ENCODE data around the gene TMEM74B.

The TMEM74B gene

DNA sequence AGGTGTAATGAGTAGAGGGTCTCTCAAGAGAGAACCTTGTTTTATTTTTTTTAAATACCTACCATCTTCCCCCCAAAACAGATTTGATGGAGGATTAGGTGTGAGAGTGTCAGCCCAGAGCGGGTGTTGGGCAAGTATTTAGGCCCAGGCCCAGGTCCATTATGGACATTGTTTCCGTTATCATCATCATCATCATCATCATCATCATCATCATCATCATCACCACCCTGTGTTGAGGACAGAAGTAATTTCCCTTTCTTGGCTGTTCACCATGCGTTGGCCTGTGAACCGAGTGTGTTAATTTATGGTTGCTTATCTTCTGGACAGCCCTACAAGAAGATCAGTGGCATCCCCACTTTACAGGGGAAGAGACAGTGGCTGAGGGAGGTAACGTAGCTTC lies 37.8 kb downstream of the TMEM74B start:
- H3K27me3 ChIP-seq (replicated peaks; ENCODE audit: control insufficient read depth, insufficient read depth, low read length), result no peaks in the 10 kb centered on the region
- no peak overlapping the region for H3K4me3 ChIP-seq (replicated peaks; ENCODE audit: low read depth, low read length)
- no peak for DNase-seq (ENCODE audit: extremely low read depth, insufficient read length)
- H3K36me3 ChIP-seq (ENCODE audit: control insufficient read depth, insufficient read depth, low read length), result peaks cover 11% of the 10 kb centered on the region
- TF ChIP-seq, protein P1, sequence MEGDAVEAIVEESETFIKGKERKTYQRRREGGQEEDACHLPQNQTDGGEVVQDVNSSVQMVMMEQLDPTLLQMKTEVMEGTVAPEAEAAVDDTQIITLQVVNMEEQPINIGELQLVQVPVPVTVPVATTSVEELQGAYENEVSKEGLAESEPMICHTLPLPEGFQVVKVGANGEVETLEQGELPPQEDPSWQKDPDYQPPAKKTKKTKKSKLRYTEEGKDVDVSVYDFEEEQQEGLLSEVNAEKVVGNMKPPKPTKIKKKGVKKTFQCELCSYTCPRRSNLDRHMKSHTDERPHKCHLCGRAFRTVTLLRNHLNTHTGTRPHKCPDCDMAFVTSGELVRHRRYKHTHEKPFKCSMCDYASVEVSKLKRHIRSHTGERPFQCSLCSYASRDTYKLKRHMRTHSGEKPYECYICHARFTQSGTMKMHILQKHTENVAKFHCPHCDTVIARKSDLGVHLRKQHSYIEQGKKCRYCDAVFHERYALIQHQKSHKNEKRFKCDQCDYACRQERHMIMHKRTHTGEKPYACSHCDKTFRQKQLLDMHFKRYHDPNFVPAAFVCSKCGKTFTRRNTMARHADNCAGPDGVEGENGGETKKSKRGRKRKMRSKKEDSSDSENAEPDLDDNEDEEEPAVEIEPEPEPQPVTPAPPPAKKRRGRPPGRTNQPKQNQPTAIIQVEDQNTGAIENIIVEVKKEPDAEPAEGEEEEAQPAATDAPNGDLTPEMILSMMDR (IDR thresholded peaks at IDR 0.05; ENCODE audit: insufficient read depth, low read length, poor library complexity, severe bottlenecking), result no peak

DNA sequence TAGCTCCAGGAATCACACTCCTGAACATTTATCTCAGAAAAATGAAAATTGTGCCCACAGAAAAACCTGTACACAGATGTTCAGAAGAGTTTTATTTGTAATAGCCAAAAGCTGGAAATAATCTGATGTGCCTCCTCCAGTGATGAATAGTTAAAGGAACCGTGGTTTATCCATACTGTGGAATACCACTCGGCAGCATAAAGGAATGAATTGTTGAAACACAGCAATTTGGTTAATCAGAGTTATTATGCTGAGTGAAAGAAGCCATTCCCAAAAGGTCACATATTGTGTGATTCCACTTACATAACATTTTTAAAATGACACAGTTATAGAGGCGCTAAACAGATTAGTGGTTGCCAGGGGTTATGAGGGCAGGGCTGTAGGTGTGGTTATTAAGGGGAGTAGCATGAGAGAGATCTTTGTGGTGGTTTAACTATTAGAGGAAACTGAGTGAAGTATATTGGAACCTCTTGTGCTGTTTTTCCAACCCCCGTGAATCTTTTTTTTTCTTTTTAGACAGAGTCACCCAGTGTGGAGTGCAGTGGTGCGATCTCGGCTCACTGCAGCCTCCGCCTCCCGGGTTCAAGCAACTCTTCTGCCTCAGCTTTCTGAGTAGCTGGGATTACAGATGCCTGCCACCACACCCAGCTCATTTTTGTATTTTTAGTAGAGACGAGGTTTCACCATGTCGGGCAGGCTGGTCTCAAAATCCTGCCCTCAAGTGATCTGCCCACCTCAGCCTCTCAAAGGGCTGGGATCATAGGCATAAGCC lies 40.2 kb downstream of the TMEM74B start:
- Histone ChIP-seq H3K4me3 (replicated peaks; ENCODE audit: low read depth, low read length) (no peak overlapping the region), H3K27me3 (replicated peaks; ENCODE audit: control insufficient read depth, insufficient read depth, low read length) (no peaks in the 10 kb centered on the region), H3K36me3 (ENCODE audit: control insufficient read depth, insufficient read depth, low read length) (peaks cover 9% of the 10 kb centered on the region)
- no peak for DNase-seq (ENCODE audit: extremely low read depth, insufficient read length)
- TF ChIP-seq, protein P1 (IDR thresholded peaks at IDR 0.05; ENCODE audit: insufficient read depth, low read length, poor library complexity, severe bottlenecking), result no peak

DNA sequence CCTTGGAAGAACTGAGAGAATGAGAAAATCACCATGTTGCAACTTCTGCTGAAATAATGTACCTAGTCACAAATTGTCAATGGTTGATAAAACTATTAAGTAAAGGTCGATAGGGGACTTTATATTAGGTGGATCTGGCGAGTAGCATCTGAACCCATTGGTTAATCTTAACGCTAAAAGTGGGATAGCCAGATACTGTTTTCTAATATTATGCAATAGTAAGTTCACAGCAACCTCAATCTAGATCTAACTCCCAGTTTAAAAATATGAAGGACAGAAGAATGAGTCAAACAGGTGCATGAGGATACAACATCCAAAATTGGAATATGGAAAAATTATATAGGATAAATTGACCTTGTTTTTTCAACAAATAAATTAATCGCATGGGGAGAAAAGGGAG lies 47.5 kb downstream of the TMEM74B start:
- Histone ChIP-seq H3K4me3 (replicated peaks; ENCODE audit: low read depth, low read length) (no peak overlapping the region), H3K27me3 (replicated peaks; ENCODE audit: control insufficient read depth, insufficient read depth, low read length) (no peaks in the 10 kb centered on the region), H3K36me3 (ENCODE audit: control insufficient read depth, insufficient read depth, low read length) (peaks cover 11% of the 10 kb centered on the region)
- no peak for DNase-seq (ENCODE audit: extremely low read depth, insufficient read length)
- TF ChIP-seq, protein P1 (IDR thresholded peaks at IDR 0.05; ENCODE audit: insufficient read depth, low read length, poor library complexity, severe bottlenecking), result no peak

DNA sequence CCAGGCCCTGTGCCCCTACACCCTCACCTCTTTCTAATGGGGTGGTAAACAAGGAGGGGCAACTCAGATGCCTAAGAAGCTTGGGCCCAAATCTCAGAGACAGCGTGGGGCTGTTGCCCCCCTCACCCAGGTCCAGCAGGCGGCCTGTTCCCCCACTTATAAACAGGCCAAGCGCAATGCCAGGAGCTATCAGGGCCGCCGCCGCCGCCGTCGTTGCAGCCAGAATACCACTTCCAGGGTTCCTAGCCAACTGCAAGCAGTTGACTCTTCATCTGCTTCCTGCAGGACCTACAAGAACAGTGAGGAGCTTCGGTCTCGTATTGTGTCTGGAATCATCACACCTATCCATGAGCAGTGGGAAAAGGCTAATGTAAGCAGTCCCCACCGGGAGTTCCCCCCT lies 49.9 kb downstream of the TMEM74B start:
- H3K27me3 ChIP-seq (replicated peaks; ENCODE audit: control insufficient read depth, insufficient read depth, low read length), result no peaks in the 10 kb centered on the region

DNA sequence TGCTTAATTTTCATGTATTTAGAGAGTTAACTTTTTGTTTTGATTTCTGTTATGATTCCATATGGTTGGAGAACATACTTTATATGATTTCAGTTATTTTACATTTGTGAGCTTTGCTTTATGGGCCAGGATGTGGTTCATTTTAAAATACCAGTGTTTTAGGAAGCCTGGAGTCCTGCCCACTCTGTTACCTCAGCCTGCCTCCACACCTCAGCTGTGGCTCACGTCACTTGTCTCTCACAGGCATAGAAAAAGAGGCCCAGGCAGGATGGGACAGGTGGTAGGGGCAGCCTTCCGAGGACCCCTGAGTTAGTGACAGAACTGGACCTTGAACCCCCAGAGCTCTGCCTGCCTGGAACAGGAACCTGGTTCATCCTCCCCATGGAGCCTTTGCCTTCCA lies 50.4 kb downstream of the TMEM74B start:
- H3K36me3 ChIP-seq (ENCODE audit: control insufficient read depth, insufficient read depth, low read length), result peaks cover 19% of the 10 kb centered on the region
- DNase-seq (ENCODE audit: extremely low read depth, insufficient read length), result no peak

More for the DNA sequence above, 49.9 kb downstream of the TMEM74B start:
- TF ChIP-seq, protein P1 (IDR thresholded peaks at IDR 0.05; ENCODE audit: insufficient read depth, low read length, poor library complexity, severe bottlenecking), result no peak
- Histone ChIP-seq H3K36me3 (ENCODE audit: control insufficient read depth, insufficient read depth, low read length) (peaks cover 18% of the 10 kb centered on the region), H3K4me3 (replicated peaks; ENCODE audit: low read depth, low read length) (no peak overlapping the region)
- no peak for DNase-seq (ENCODE audit: extremely low read depth, insufficient read length)

More for the DNA sequence above, 50.4 kb downstream of the TMEM74B start:
- TF ChIP-seq, protein P1 (IDR thresholded peaks at IDR 0.05; ENCODE audit: insufficient read depth, low read length, poor library complexity, severe bottlenecking), result no peak
- Histone ChIP-seq H3K27me3 (replicated peaks; ENCODE audit: control insufficient read depth, insufficient read depth, low read length) (no peaks in the 10 kb centered on the region), H3K4me3 (replicated peaks; ENCODE audit: low read depth, low read length) (no peak overlapping the region)

All from GM06990 (cell line).